Measurements from ENCODE around the gene TTC12. TPM values are rescaled to one million over a fixed set of nuclear protein-coding genes. Genes with fewer than 3 reads are reported as not detected.
A peak's percentile ranks its signal among the peaks of the same experiment; 100 is the strongest.

Gene TTC12
- total RNA-seq, 1 donor from 2014 or later = 3.0 TPM

- intact Hi-C loops (cut with DNase I) = no loop called here
- DNase-seq (ENCODE audit: low spot score in 2 of 2) = no peak
- no peaks in the 10 kb centered on the region for H3K9me3 ChIP-seq
- H3K4me1 ChIP-seq = no peaks in the 10 kb centered on the region
- no peak overlapping the region for H3K27ac ChIP-seq
- no peak overlapping the region for H3K4me3 ChIP-seq
- H3K27me3 ChIP-seq = peaks cover 8% of the 10 kb centered on the region
- no peak for TF ChIP-seq CTCF (IDR thresholded peaks at IDR 0.05)
- no peaks in the 10 kb centered on the region for H3K36me3 ChIP-seq
Observed at GRCh38 chr11:113384551-113384950, 70.2 kb downstream of the TTC12 start.

- Histone ChIP-seq H3K9me3 (no peaks in the 10 kb centered on the region), H3K4me1 (no peaks in the 10 kb centered on the region), H3K27me3 (peaks cover 8% of the 10 kb centered on the region), H3K27ac (no peak overlapping the region), H3K36me3 (no peaks in the 10 kb centered on the region), H3K4me3 (no peak overlapping the region)
- TF ChIP-seq CTCF (IDR thresholded peaks at IDR 0.05) = no peak
- DNase-seq (ENCODE audit: low spot score in 2 of 2) = no peak
- intact Hi-C loops (cut with DNase I) = no loop called here
Observed at GRCh38 chr11:113385749-113386148, 71.4 kb downstream of the TTC12 start.

GRCh38 chr11:113386866-113387265 lies 72.5 kb downstream of the TTC12 start:
- intact Hi-C loops (cut with DNase I) = no loop called here
- Histone ChIP-seq H3K9me3 (no peaks in the 10 kb centered on the region), H3K27ac (no peak overlapping the region), H3K4me3 (no peak overlapping the region), H3K27me3 (peaks cover 8% of the 10 kb centered on the region), H3K4me1 (no peaks in the 10 kb centered on the region), H3K36me3 (no peaks in the 10 kb centered on the region)
- TF ChIP-seq CTCF (IDR thresholded peaks at IDR 0.05) = no peak
- peak in 1 of 2 donors; percentile 46 for DNase-seq (ENCODE audit: low spot score in 2 of 2)

GRCh38 chr11:113387605-113388211 lies 73.3 kb downstream of the TTC12 start, which contains the start of gene ANKK1:
ANKK1 (plus strand) TSS chr11:113387779; CDS start chr11:113387885, 106 bp downstream.
- no peaks in the 10 kb centered on the region for H3K9me3 ChIP-seq
- peak within 1 kb of the TSS in 1 of 2 donors; percentile 33 for H3K4me3 ChIP-seq
- no peaks in the 10 kb centered on the region for H3K36me3 ChIP-seq
- intact Hi-C loops (cut with DNase I) = no loop called here
- H3K4me1 ChIP-seq = no peaks in the 10 kb centered on the region
- DNase-seq (ENCODE audit: low spot score in 2 of 2) = peak in 1 of 2 donors; percentile 52
- TF ChIP-seq CTCF (IDR thresholded peaks at IDR 0.05) = peak in 1 of 3 experiments; percentile 10
- H3K27ac ChIP-seq = no peak within 1 kb of the TSS
- peaks cover 8% of the 10 kb centered on the region for H3K27me3 ChIP-seq

- no peak overlapping the region for H3K4me3 ChIP-seq
- no peak for TF ChIP-seq CTCF (IDR thresholded peaks at IDR 0.05)
- peaks cover 8% of the 10 kb centered on the region for H3K27me3 ChIP-seq
- H3K27ac ChIP-seq = no peak overlapping the region
- intact Hi-C loops (cut with DNase I) = no loop called here
- H3K4me1 ChIP-seq = no peaks in the 10 kb centered on the region
- no peaks in the 10 kb centered on the region for H3K9me3 ChIP-seq
- no peaks in the 10 kb centered on the region for H3K36me3 ChIP-seq
- DNase-seq (ENCODE audit: low spot score in 2 of 2) = no peak
Observed at GRCh38 chr11:113389272-113389671, 74.9 kb downstream of the TTC12 start.
